Mucosa of descending colon (tissue), 3 donors: Measurements from ENCODE around the gene CCT7. TPM values are rescaled to one million over a fixed set of nuclear protein-coding genes. Genes with fewer than 3 reads are reported as not detected.
A peak's percentile ranks its signal among the peaks of the same experiment; 100 is the strongest.

ENCODE experiments used
- ATAC-seq: fragments of 200-7000 bp; cut with Tn5 transposase; one replicate; pipeline ENCODE4 v1.9.1; 2020; ENCODE audit warnings: mild to moderate bottlenecking, moderate library complexity
- DNase-seq, 3 donors: peaks; one replicate each; pipeline ENCODE4 v3.0.0-alpha.2; 2020
- H3K36me3 ChIP-seq: fragments of 200-600 bp; one replicate; pipeline ENCODE4 v1.8.0; 2021; ENCODE audit warnings: low read depth, mild to moderate bottlenecking
- H3K4me1 ChIP-seq: fragments of 200-600 bp; one replicate; pipeline ENCODE4 v1.8.0; 2021; ENCODE audit warnings: low read depth, mild to moderate bottlenecking
- H3K4me3 ChIP-seq: fragments of 200-600 bp; one replicate; pipeline ENCODE4 v1.8.0; 2021; ENCODE audit warnings: mild to moderate bottlenecking
- H3K9me3 ChIP-seq: fragments of 200-600 bp; one replicate; pipeline ENCODE4 v1.8.0; 2021; ENCODE audit warnings: mild to moderate bottlenecking
- CTCF ChIP-seq: fragments of 200-600 bp; IDR thresholded peaks from one replicate; pipeline ENCODE4 v1.8.0; 2022; ENCODE audit warnings: antibody characterized with exemption, mild to moderate bottlenecking
- intact Hi-C, 2 donors: fragments of 100-400 bp; cut with DNase I in 1 of 2; cut with micrococcal nuclease in 1 of 2; formaldehyde crosslinking; loops; one replicate each; pipeline versions ENCODE4 v1.11.0 to v1.11.1; 2022; cut with DNase I, micrococcal nuclease
- total RNA-seq, 3 donors: library from RNA; stranded (reverse); fragmentation: NEBNext Ultra II Directional in 2 of 3; extraction: Animal tissue kit (Norgen Biotek cat#: 25700) in 2 of 3; gene quantifications; one replicate each; pipeline versions ENCODE4 v1.2.1 to v1.2.4, GENCODE V29; 2021 to 2023
- donor health status: DM: no; HTN: no; CAD: no; lungs with moderate emphysema.
- donor health status: DM: no; HTN: no; CAD: no.
- donor health status: DM: no; HTN: yes; CAD: no.

CCT7 gene
- total RNA-seq, 3 donors from 2014 or later, result 132 to 207 (median 144) TPM

- no peak for TF ChIP-seq CTCF
- Histone ChIP-seq H3K4me3 (no peak within 1 kb of the TSS), H3K4me1 (peaks cover 14% of the 10 kb centered on the region), H3K36me3 (no peaks in the 10 kb centered on the region), H3K9me3 (no peaks in the 10 kb centered on the region)
- ATAC-seq (peak; percentile 42), DNase-seq (no peak)
- intact Hi-C loops, result no loop called here
Measured at GRCh38 chr2:73202156-73203054, 31.7 kb upstream of the CCT7 start, which contains the start of gene NOTO. TSS of gene NOTO (plus strand) at chr2:73202574. CDS start at chr2:73202667, 93 bp downstream.

DNA sequence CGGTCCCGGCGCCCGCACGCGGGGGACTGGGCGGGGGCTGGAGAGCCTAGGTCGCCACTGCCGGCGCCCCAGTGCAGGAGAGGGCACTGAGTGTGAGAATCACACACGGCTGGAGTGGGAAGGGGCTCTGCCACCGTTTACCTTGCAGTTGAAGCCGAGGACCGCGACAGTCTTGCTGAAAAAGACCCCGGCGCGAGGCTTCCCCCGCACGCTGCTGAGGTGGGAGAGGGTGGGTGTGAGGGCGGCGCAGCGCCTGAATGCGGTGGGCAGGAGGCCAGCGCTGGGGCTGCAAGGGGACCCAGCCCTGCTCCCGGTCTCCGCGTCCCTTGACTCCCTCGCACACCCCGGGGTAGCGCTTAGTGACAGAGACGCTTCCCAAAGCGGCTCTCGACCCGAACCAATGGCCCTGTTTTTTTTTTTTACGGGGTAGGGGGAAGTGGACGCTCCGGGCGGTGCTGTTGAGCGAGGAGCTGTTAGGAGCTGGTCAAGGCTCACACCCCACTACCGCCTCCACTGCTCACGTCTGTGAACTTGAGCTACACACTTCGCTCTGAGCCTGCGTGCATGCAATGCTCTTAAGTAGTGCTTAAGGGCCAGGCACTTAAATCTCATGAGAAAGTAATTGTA is 30.9 kb upstream of the CCT7 start:
- Histone ChIP-seq H3K36me3 (no peaks in the 10 kb centered on the region), H3K9me3 (no peaks in the 10 kb centered on the region), H3K4me1 (peaks cover 14% of the 10 kb centered on the region), H3K4me3 (no peak overlapping the region)
- ATAC-seq (peak; percentile 45), DNase-seq (no peak)
- no peak for TF ChIP-seq CTCF
- intact Hi-C loops, result no loop called here

DNA sequence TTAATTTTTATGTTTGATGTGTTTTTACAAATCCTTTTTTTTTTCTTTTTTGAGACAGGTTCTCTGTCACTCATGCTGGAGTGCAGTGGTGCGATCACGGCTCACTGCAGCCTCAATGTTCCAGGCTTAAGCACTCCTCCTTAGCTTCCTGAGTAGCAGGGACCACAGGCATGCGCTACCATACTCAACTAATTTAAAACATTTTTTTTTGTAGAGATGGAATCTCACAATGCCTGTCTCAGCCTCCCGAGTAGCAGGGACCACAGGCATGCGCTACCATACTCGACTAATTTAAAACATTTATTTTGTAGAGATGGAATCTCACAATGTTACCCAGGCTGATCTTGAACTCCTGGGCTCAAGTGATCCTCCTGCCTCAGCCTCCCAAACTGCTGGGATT is 28.5 kb upstream of the CCT7 start:
- Histone ChIP-seq H3K36me3 (no peaks in the 10 kb centered on the region), H3K4me3 (no peak overlapping the region), H3K9me3 (no peaks in the 10 kb centered on the region), H3K4me1 (peaks cover 14% of the 10 kb centered on the region)
- TF ChIP-seq CTCF, result no peak
- intact Hi-C loops, result no loop called here
- DNase-seq (no peak), ATAC-seq (no peak)

DNA sequence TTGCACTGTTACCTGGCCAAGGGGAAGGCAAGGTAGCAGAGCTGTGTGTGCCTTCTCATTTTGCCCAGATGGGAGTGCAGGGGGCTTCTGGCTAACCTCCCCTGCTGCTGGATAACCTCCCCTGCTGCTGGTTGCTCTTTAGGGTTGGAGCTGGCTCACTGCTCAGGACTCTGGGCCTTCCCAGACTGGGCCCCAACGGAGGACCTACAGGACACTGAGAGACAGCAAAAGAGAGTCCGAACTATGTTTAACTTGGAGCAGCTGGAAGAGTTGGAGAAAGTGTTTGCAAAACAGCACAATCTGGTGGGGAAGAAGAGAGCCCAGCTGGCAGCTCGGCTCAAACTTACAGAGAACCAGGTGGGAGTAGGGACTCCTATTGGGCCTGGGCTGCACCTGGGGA is 25.9 kb upstream of the CCT7 start:
- H3K4me1 ChIP-seq, result peaks cover 1% of the 10 kb centered on the region
- intact Hi-C loops, result no loop called here
- DNase-seq (no peak), ATAC-seq (no peak)
- no peaks in the 10 kb centered on the region for H3K9me3 ChIP-seq
- H3K4me3 ChIP-seq, result no peak overlapping the region
- H3K36me3 ChIP-seq, result no peaks in the 10 kb centered on the region
- TF ChIP-seq CTCF, result no peak

- H3K36me3 ChIP-seq, result no peaks in the 10 kb centered on the region
- H3K4me1 ChIP-seq, result peaks cover 9% of the 10 kb centered on the region
- DNase-seq (no peak), ATAC-seq (no peak)
- H3K9me3 ChIP-seq, result no peaks in the 10 kb centered on the region
- no peak overlapping the region for H3K4me3 ChIP-seq
- intact Hi-C loops, result no loop called here
- no peak for TF ChIP-seq CTCF
Measured at GRCh38 chr2:73210019-73210418, 24.1 kb upstream of the CCT7 start.
